HG03521 (cell line): ENCODE measurements around the gene SPTBN5.

ENCODE experiments used
- ATAC-seq: cut with Tn5 transposase; IDR thresholded peaks from one replicate; pipeline ENCODE4 v1.9.1; 2021; ENCODE audit warnings: mild to moderate bottlenecking, moderate library complexity; ENCODE audit not compliant: unreplicated experiment

The SPTBN5 gene

DNA sequence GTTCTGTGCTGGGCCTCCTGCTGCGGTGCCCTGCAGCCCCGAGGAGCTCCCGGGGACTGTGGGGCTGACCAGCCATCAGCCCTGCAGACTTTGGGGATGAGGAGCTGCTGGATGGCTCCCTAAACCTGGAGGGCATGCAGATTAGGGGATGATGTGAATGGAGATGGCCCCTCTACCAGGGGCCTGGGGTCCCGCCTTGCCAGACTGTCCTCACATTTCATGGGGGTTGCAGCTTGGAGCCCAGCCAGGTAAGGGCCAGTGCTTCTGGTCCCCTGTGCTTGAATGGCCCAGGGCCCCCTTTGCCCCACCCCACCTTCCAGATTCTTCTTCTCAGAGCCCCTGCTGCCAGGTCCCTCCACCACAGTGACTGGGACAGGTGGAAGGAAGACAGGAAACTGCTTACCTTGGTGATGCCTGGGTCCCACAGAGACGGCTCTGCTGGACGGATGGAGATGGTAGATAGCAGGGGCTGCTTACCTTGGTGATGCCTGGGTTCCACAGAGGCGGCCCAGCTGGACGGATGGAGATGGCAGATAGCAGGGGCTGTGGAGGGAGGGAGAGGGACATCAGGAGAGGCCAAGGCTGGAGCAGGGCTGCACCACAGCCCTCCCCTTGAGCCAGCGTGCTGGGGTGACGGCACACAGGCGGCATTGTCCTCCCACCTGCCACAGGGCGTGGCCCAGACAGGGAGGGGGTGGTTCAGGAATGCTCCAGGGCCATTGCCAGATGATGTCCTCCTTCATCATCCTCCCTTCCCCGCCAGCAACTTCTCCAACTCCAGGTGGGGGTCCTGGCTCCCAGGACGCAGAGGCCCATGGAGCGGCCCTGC, at the start of gene SPTBN5:
SPTBN5 (minus strand) TSS at position 632 of the 829 bp plus-strand sequence; CDS start at position 76, 556 bp downstream.
- ATAC-seq, result no peak

DNA sequence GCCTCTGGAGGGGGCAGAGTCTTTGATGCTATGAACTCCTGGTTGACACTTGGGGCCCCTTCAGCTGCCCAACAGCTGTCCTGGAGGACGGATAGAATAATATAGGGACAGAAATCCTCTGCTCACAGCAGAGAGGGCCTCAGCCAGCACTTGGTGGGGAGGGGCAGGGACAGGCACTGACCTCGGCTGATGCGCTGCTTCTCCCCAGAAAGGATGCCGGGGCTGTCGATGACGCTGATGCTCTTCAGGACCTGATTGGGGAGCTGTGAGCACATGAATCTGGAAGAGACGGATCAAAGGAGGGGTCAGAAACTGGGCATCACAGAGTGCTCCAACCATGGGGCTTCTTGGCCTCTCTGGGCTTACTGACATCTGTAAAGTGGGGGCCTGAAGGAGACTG, 49.0 kb upstream of the SPTBN5 start:
- ATAC-seq, result no peak

DNA sequence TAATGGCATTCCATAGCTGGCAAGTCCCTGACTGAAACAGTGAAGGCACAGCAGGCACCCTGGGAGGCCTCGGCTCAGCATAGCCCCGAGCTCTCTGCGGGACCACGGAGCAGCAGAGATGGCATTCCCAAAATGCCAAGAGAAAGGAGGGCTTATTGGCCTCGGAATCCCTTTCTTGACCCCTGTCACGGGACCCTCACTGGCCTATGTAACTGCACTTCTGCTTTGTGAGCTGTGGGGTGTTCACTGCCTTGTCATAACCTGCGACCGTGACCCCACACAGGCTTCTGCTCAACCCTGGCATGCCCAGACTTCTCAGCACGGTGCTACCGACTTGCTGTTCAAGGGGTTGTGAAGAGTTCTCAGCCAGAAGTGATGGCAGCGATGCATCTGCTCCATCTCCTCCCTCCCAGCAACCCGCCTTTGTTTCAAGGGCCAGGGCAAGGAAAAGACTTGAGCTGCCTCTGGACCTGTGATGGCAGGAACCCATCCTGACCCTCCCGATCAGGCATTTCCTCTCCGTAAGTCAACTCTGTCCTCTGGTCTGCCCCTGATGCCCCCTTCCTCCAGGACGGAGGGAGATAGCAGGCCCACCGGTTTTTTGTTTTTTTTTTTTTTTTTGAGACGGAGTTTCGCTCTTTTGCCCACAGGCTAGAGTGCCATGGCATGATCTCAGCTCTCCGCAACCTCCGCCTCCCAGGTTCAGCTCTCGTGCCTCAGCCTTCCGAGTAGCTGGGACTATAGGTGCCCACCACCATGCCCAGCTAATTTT, 48.0 kb upstream of the SPTBN5 start:
- ATAC-seq, result no peak

DNA sequence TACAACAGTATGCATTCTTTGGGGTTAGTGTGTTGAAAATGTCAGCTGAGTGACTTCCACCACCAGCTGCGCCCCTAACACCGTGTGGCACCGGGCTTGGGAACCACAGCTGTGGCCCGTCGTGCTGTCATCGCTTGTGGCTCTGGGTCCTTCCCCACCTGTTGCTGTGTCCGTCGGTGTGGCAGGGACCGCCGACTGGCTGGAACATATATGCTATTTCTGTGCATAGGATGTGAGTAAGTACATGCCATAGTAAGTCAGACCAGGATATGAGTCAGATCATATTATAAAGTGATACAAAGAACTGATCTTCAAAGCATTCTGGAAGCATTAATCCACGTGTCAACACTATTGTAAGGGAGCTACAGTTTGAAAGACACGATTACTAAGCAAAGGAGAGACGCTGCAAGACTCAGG, 46.6 kb upstream of the SPTBN5 start:
- no peak for ATAC-seq

DNA sequence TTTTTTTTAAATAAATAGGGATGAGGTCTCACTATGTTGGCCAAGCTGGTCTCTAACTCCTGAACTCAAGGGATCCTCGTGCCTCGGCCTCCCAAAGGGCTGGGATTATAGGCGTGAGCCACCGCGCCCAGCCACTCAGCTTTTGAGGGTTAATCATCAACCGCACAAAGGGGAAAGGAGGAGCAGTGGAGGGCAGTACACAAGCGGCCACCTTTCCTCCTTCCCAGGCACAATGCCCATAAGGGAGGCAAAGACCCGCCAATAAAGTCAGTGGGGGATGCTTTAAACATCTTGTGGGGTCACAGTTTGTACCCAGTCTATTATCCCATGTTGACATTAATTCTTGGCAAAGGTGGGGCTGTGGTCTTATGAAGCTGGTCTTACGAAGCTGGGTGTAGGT, 46.1 kb upstream of the SPTBN5 start:
- no peak for ATAC-seq

DNA sequence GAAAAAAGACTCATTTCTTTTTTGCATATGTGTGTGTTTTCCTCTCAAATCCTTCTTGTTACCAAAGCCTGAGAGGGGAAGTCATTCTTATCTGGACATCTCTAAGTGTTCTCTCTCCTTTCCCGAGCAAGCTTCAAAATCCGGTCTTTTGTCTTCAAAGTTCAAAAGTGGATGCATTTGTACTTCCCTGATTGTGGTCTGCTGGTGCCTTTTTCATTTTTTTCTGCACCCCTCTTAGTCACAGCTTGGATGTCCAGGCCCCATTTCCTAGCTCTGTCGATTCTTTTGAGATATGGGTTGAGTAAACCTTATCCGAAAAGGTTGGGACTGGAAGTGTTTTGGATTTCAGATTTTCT, 43.7 kb upstream of the SPTBN5 start:
- no peak for ATAC-seq

DNA sequence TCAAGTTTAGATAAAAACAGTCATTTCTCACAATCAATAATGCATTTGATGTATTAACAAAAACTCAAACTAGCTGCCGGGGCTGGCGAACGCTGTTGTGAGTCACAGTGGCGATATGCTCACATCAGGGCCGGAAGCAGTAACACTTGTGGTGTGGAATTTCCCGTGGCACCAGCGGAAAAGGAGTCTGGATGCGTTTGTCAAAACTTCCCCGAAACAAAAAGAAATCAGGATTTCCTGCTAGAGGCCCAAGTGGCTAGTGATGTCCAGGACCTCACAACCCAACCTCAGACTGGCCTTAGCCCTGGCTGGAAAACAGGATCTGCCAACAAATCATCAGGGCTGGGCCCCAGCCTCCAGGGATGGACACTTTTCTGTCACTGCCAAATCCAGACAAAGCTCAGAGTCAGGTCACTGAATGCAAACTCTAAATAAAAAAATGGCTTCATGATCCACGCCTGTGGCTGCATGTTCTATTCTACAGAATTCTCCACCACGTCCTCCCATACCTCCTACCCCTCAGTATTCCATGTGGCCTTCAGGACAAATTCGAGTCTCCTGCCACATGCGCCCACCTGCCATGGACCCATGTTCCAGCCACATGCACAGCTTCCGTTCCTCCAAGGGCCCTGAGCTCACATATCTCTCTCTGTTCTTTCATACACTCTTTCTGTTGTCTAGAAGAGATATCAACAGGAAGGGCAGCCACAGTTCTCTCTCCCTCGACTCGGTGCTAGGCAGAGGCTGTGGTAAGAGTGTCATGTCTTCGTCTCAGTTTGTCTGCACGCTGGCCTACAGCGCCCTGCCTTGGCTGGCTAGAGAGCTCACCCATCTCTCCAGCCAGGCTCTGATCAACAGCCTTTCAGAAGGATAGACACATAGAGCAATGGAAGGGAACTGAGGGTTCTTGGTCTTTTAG, 43.1 kb upstream of the SPTBN5 start:
- ATAC-seq, result peak; percentile 62

DNA sequence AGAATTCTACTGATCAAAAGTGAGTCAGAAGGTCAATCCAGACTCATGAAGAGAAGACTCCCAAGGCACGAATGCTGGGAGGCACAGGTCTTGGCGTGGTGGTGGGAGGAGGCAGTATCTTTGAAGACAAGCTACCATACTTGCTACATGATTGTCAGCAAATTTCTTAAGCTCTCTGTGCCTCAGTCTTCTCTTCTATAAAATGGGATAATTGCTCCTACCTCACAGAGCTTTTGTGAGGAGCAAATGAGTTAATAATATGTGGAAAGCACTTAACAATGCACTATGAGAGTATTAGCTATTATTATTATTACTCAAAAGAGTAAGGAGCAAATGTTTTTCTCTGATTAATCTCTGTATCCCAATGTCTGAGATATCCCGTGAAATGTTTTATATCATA, 42.3 kb upstream of the SPTBN5 start:
- no peak for ATAC-seq

DNA sequence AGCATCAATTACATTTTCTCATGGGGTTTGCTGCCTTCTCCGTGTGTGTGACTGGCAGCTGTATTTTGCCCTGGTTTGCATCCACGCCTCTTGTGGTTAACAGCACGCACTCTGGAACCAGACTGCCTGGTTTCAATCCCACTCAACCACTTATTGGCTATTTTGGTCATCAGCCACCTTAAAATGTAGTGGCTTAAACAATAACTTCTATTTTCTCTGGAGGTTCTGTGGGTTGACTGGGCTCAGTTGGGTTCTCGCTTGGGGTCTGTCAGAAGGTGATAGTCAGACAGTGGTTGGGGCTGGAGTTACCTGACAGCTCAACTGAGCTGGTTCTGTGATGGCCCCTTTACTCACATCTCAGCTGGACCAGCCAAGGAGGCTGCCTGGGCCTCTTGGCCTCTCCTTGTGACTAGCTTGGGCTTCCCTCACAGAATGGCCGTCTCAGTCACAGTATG, 41.7 kb upstream of the SPTBN5 start:
- ATAC-seq, result no peak

DNA sequence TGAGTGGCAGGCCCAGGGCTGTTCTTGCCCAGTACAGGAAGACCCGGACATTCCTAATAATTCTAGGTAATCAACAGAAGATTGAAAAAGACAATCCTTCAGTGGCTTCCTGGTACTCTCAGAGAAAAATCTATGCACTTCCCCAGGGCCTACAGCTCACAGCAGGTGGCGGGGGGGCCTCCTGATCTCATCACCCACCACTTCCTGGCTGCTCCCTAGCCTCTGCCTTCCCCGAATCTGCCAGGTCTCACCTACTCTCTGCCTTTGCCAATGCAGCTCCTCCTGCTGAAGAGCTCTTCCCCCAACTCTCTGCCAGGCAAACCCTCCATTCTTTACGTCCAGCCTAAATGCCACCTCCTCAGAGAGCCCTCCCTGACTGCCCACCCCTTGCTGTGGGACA, 41.0 kb upstream of the SPTBN5 start:
- ATAC-seq, result no peak

DNA sequence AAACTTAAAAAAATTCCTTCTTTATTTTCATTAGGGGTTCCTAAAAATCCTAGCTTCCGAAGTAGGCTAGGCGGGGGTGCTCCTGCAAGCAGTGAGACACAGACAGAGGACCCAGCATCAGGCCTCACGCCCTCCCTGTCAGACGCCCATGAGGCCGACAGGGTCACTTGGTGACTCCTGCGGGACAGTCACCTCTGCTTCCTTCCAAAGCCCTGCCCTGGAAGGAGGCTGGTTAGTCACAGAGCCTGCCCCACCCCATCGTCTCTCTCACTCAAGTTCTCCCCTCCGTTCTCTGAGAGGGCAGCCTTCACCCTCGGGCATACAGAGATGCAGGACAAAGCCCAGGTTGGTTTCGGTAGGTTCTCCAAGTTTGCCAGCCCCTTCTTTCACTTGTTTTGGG, 39.9 kb upstream of the SPTBN5 start:
- no peak for ATAC-seq

DNA sequence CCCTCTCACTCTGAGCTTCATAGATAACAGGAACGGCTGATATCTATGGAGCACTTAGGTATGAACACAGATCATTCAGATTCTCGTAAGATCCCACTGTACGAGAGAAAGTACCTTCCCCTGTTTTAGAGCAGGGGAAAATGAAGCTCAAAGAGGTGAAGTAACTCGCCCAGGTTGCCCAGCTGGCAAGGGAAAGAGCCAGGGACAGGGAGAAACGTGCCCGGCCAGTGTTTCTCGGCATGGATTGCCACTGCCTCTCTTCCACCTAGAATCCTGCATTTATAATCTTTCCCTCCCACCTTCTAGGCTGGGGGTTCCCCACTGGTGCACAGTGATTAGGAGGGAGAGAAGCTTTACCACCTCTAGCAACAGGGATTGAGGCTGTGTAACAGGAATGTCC, 39.5 kb upstream of the SPTBN5 start:
- no peak for ATAC-seq

DNA sequence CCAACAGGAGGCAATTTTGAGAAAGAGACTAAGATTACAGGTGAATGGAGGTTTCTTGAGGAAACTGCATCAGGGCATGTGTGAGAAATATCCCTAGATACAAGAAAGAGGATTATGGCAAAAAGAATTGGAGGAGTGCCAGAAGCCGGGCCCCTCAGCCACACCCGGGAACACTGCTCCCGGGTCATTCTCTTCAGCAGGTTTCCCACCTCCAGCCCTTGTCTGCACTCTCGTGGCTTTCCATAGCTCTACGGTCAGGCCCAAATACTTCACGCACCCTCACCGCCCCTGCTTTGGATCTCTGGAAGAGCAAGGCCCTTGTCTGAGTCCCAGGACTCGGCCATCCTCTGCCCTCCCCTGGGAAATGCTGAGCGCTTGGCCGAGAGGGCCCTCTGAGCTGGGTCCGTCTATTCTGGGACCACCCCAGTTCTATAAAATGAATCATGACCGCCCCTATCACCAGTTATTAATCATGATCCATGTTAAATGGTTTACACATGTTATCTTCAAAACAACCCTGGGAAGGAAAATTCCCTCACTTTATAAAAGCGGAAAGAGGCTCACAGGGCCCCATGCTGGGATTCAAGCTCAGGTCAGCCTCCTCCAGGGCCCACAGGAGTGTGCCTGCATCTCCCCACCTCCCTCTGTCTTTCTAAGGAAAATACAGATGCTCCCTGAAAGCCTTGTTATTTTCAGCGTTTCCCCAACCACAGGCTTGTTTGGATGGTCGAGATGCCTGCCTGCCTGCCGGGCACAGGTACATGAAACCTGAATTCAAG, 38.8 kb upstream of the SPTBN5 start:
- no peak for ATAC-seq

DNA sequence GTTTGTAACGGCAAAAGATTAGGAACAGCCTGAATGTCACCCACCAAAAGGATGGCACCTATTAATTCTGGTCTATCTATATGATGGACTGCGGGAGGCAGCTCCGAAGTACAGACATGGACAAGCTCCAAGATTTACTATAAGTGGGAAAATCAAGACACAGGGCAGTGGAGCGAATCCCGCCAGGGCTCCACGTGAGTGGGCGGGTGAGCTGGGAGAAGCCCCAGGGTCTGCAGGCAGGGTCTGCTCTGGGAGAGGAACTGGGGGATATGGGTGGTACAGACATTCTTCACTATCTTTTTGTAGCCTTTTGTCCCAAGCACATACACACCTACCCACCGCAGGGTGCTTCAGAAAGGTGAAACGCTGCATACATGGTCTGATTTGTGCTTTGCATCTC, 38.2 kb upstream of the SPTBN5 start:
- ATAC-seq, result no peak

DNA sequence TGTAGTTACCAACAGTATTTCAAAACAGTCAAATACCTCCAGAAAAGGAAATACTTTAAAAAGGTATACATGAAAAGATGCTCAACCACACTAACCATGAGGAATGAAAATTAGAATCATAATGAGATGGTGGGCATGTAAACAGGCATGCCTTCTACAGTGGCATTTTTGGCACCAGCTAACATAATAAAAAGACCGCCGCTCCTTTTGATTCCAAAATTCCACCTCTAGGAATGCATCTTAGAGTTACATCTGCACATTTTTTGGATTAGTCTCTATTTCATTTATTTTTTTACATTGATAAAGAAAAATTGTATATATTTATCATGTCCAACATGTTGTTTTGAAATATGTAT, 37.0 kb upstream of the SPTBN5 start:
- ATAC-seq, result no peak

DNA sequence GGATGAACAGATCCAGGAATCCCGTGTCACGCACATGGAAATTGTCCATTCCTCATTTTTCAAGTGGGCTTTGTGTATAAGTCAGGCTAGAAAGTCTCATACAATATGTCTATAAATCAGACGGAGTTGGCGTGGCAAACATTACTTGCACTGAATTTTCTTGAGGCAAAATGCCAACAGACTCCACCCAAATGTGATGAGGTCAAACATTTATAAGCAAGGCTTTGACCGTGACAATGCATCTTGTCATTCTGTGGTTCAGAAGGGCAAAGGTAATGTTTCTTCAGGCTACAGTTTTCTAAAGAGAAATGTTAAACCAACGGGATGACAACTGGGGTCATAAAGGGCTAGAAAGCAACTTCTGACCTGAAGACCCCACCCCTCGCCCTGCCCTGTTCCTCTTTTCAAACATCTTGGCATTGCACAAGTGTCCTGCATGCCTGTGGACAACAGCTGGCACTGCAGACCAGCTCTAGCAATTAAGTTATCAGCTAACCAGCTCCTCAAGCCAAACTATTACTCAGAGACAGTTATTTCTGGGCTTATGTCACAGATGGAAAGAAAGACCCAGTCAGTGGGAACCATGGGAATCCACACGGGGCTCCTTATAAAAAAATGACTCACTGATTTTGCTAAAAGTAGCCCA, 36.5 kb upstream of the SPTBN5 start:
- ATAC-seq, result no peak

DNA sequence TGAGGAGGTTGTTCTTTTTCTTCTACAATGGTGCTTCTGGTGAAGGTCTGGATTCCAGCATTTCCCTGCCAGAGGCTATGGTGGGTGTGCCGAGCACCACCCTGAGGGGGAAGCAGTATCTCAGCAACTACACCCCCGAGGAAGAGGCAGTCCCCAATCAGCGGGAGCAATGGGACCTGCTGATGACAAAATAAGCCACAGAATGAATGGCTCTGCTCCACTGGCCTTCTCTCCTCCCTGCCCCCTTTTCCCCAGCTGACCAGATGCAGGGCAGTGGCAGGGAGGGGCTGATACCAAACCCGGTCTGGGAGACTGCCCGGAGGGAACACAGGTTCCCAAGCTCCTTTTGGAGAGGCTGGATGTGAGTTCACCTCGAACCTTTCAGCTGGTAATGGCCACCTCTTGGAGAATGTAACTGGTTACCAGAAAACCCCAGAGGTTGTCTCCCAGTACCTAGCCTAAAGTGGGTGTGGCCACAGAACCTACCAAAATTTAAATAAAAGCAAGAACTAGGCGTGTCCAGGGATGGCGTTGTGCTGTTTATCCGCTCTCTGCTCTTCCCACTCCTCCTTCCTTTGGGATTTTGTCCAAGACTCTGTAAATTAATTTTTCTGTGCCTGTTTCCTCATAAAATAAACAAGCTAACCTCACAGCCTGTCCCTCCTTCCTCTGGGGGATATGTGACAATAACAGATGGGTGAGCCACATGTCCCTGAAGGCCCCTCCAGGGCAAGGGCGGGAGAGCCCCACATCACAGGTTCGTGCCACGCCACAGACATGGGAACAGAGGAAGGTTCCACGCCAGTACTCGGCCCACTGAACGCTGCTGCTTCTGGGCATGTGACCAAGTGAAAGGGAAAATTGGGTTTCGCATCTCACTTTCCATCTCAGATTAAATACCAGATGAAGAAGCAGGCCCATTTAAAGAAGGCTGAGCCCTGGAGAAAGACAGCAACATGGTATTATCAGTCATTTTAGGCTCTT, 35.1 kb upstream of the SPTBN5 start:
- peak; percentile 57 for ATAC-seq

DNA sequence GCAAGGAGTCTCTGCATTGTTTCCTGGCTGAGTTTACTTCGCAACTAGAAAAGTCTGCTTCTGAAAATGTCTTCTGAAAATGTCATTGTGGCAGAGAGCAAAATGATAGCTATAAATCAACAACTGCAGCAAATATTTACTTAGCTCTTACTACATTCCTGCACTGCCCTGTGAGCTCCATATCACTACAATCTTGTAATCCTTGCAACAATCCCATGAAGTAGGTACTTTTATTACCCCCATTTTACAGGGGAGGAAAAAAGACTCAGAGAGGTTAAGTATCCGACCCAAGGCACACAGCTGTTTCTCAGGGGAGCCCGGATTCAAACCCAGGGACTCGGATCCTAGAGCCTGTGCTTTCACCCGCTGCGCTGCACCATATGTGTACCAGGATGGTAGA, 34.2 kb upstream of the SPTBN5 start:
- no peak for ATAC-seq

DNA sequence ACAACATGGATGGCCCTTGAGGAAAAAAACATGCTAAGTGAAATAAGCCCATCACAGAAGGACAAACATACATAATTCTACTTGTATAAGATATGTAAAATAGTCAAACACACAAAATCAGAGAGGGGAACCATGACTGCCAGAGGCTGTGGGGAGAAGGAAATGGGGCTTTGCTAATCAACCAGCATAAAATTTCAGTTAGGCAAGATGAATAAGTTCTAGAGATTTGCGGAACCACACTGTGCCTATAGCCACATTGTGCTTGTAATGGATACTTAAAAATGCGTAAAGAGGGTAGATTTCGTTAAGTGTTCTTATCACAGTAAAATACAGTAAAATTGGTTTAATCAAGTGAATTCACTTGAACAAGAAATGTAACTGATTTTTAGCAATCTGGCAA, 33.7 kb upstream of the SPTBN5 start:
- no peak for ATAC-seq
